CD4-positive, alpha-beta T cell (primary cell): ENCODE data around the gene ADO. TPM values are rescaled to one million over a fixed set of nuclear protein-coding genes. Genes with fewer than 3 reads are reported as not detected.

Source experiments
- ATAC-seq: fragments of 200-7000 bp; cut with Tn5 transposase; one replicate; pipeline ENCODE4 v1.10.0; 2022; ENCODE audit warnings: mild to moderate bottlenecking; ENCODE audit not compliant: poor library complexity
- CTCF ChIA-PET: fragments of 350-600 bp; sonication (Branson Sonifier 250); formaldehyde crosslinking; loops from one replicate; lab custom pipeline; 2021; ENCODE audit warnings: antibody characterized with exemption, inconsistent platforms; lab: Charles Lee
- POLR2A ChIA-PET: fragments of 350-600 bp; sonication (Branson Sonifier 250); formaldehyde crosslinking; loops from one replicate; lab custom pipeline; 2021; ENCODE audit warnings: antibody characterized with exemption, inconsistent platforms; lab: Charles Lee
- DNase-seq, 14 experiments: peaks; one replicate each; pipeline ENCODE4 v3.0.0-alpha.2; 2013 to 2020; ENCODE audit warnings: mixed read lengths in 2 of 14
- H3K27ac ChIP-seq, 2 donors: one replicate each; pipeline versions ENCODE4 v1.5.1 to v1.7.0; 2013; ENCODE audit warnings: low read length in 2 of 2, low read depth in 1 of 2, mild to moderate bottlenecking in 1 of 2
- H3K27me3 ChIP-seq, 2 experiments: 1 replicate in 1 of 2; 2 replicates in 1 of 2; pipeline versions ENCODE4 v1.6.1 to v1.7.0; 2013; ENCODE audit warnings: low read length in 2 of 2, control low read depth in 1 of 2, mild to moderate bottlenecking in 1 of 2, moderate library complexity in 1 of 2; ENCODE audit not compliant: insufficient read depth in 2 of 2, control insufficient read depth in 1 of 2
- H3K36me3 ChIP-seq: one replicate; pipeline ENCODE4 v1.6.1; 2013; ENCODE audit warnings: low read length, control low read depth; ENCODE audit not compliant: insufficient read depth
- H3K4me1 ChIP-seq: one replicate; pipeline ENCODE4 v1.6.1; 2013; ENCODE audit warnings: low read length, control low read depth; ENCODE audit not compliant: insufficient read depth
- H3K4me3 ChIP-seq: one replicate; pipeline ENCODE4 v1.5.1; 2013; ENCODE audit warnings: mild to moderate bottlenecking, low read length, moderate library complexity
- H3K9me3 ChIP-seq, 2 experiments: 1 replicate in 1 of 2; 2 replicates in 1 of 2; pipeline versions ENCODE4 v1.6.1 to v1.7.0; 2013; ENCODE audit warnings: low read length in 2 of 2, mild to moderate bottlenecking in 2 of 2, control low read depth in 1 of 2, moderate library complexity in 1 of 2; ENCODE audit not compliant: control insufficient read depth in 1 of 2, insufficient read depth in 1 of 2
- H3K27ac Mint-ChIP-seq: one replicate; pipeline ENCODE4 v1.8.0; 2020; ENCODE audit warnings: mixed read lengths
- H3K27me3 Mint-ChIP-seq: one replicate; pipeline ENCODE4 v1.8.0; 2021; ENCODE audit warnings: mixed read lengths
- H3K36me3 Mint-ChIP-seq: one replicate; pipeline ENCODE4 v1.8.0; 2021; ENCODE audit warnings: low read depth, mixed read lengths
- H3K4me1 Mint-ChIP-seq: one replicate; pipeline ENCODE4 v1.8.0; 2021; ENCODE audit warnings: low read depth, mixed read lengths
- H3K4me3 Mint-ChIP-seq: one replicate; pipeline ENCODE4 v1.8.0; 2020; ENCODE audit warnings: mild to moderate bottlenecking, mixed read lengths
- H3K9me3 Mint-ChIP-seq: one replicate; pipeline ENCODE4 v1.8.0; 2020; ENCODE audit warnings: mixed read lengths
- intact Hi-C, 2 experiments: fragments of 100-400 bp; cut with DNase I in 1 of 2; cut with micrococcal nuclease in 1 of 2; formaldehyde crosslinking; loops; one replicate each; pipeline versions ENCODE4 v1.15.1 to v1.9.0; 2023 to 2025; cut with DNase I, micrococcal nuclease
- total RNA-seq, 174 experiments: library from RNA in 2 of 174; stranded (reverse) in 2 of 174; gene quantifications; one replicate each; pipeline ENCODE4 v1.2.3 and lab custom pipeline; 2021 to 2026
- TF ChIP-seq, protein P1 (sequence below): fragments of 200-600 bp; IDR thresholded peaks from one replicate; pipeline ENCODE4 v1.8.0; 2022; ENCODE audit warnings: antibody characterized with exemption, mild to moderate bottlenecking

Gene ADO
- total RNA-seq, 2 experiments from 2014 or later: 14.3 to 15.9 TPM

DNA sequence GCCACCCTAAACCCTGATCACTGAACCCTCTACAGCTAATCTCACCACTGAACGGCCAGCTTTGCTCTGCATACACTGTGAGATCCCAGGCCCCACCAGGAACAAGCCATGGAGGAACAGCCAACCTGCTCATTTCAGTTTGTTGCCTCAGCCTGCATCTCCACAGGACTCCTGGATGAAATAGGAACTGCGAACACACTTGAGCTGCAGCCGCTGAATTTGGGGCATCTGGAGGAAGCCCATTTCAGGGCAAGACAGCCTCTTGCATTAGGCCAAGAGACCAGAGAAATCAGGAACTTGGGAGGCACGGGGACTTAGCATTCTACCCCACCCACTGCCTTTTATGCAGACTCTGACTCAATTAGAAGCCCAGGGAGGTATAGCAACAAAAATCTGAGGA, 26.2 kb downstream of the ADO start:
- H3K27ac Mint-ChIP-seq: no peak overlapping the region
- Histone ChIP-seq H3K27ac (no peak overlapping the region), H3K4me1 (no peaks in the 10 kb centered on the region), H3K27me3 (peaks cover 4 to 7% of the 10 kb centered on the region in 2 experiments), H3K36me3 (no peaks in the 10 kb centered on the region), H3K9me3 (no peaks in the 10 kb centered on the region), H3K4me3 (no peak overlapping the region)
- ATAC-seq (no peak), DNase-seq (peak in 1 of 14 experiments; percentile 23)
- peaks cover 32% of the 10 kb centered on the region for H3K27me3 Mint-ChIP-seq
- intact Hi-C loops: no loop called here
- H3K4me3 Mint-ChIP-seq: no peak overlapping the region
- ChIA-PET POLR2A (no interaction called here), CTCF (no interaction called here)
- H3K4me1 Mint-ChIP-seq: no peaks in the 10 kb centered on the region
- no peaks in the 10 kb centered on the region for H3K9me3 Mint-ChIP-seq
- TF ChIP-seq, protein P1, sequence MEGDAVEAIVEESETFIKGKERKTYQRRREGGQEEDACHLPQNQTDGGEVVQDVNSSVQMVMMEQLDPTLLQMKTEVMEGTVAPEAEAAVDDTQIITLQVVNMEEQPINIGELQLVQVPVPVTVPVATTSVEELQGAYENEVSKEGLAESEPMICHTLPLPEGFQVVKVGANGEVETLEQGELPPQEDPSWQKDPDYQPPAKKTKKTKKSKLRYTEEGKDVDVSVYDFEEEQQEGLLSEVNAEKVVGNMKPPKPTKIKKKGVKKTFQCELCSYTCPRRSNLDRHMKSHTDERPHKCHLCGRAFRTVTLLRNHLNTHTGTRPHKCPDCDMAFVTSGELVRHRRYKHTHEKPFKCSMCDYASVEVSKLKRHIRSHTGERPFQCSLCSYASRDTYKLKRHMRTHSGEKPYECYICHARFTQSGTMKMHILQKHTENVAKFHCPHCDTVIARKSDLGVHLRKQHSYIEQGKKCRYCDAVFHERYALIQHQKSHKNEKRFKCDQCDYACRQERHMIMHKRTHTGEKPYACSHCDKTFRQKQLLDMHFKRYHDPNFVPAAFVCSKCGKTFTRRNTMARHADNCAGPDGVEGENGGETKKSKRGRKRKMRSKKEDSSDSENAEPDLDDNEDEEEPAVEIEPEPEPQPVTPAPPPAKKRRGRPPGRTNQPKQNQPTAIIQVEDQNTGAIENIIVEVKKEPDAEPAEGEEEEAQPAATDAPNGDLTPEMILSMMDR: no peak
- no peaks in the 10 kb centered on the region for H3K36me3 Mint-ChIP-seq

DNA sequence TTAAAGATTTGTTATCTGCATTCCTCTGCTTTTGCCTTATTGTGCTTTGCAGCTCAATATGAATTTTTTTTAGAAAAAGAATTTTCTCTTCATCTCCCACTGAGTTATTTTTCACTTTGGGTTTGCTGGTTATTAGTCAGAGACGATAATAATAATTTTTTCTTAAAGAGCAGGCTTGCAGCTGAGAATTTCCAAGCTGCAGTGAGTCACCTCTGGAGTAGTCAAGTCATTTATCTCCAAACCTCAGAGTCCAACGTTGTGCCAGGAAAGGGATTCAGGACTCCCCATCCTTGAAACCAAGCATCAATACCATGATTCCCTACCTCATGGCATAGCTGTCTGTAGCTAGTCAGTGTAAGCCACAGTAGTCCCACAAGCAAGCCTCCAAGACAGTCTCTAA, 26.8 kb downstream of the ADO start:
- Mint-ChIP-seq H3K27me3 (peaks cover 33% of the 10 kb centered on the region), H3K4me3 (no peak overlapping the region), H3K27ac (no peak overlapping the region), H3K9me3 (no peaks in the 10 kb centered on the region), H3K36me3 (no peaks in the 10 kb centered on the region), H3K4me1 (no peaks in the 10 kb centered on the region)
- Histone ChIP-seq H3K9me3 (no peaks in the 10 kb centered on the region), H3K4me3 (no peak overlapping the region), H3K27me3 (peaks cover 4 to 7% of the 10 kb centered on the region in 2 experiments), H3K36me3 (no peaks in the 10 kb centered on the region), H3K4me1 (no peaks in the 10 kb centered on the region), H3K27ac (no peak overlapping the region)
- intact Hi-C loops: no loop called here
- TF ChIP-seq, protein P1: no peak
- DNase-seq (no peak), ATAC-seq (no peak)
- POLR2A ChIA-PET: no interaction called here
- CTCF ChIA-PET: no interaction called here

DNA sequence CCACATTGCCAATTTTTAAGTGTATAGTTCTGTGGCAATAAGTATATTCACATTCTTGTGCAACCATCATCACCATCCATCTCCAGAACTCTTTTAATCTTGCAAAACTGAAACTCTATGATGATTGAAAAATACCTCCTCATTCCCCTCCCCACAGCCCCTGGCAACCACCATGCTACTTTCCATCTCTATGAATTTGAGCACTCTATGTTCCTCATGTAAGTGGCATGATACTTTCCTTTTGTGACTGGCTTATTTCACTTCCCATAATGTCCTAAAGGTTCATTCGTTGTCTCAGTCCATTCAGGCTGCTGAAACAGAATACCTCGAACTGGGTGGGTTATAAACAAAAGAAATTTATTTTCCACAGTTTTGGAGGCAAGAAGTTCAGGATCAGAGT, 35.1 kb downstream of the ADO start:
- intact Hi-C loops: no loop called here
- CTCF ChIA-PET: no interaction called here
- H3K4me1 ChIP-seq: no peaks in the 10 kb centered on the region
- Mint-ChIP-seq H3K4me3 (no peak overlapping the region), H3K36me3 (no peaks in the 10 kb centered on the region), H3K27ac (no peak overlapping the region), H3K4me1 (peaks cover 5% of the 10 kb centered on the region), H3K27me3 (peaks cover 22% of the 10 kb centered on the region), H3K9me3 (no peaks in the 10 kb centered on the region)
- POLR2A ChIA-PET: no interaction called here
- no peak for ATAC-seq
- H3K27me3 ChIP-seq: no peaks in the 10 kb centered on the region
- TF ChIP-seq, protein P1: no peak
- no peak for DNase-seq
- no peak overlapping the region for H3K27ac ChIP-seq
- H3K4me3 ChIP-seq: no peak overlapping the region
- H3K36me3 ChIP-seq: no peaks in the 10 kb centered on the region
- H3K9me3 ChIP-seq: no peaks in the 10 kb centered on the region
